Measurements from ENCODE around the gene PPP1R7.

DNA sequence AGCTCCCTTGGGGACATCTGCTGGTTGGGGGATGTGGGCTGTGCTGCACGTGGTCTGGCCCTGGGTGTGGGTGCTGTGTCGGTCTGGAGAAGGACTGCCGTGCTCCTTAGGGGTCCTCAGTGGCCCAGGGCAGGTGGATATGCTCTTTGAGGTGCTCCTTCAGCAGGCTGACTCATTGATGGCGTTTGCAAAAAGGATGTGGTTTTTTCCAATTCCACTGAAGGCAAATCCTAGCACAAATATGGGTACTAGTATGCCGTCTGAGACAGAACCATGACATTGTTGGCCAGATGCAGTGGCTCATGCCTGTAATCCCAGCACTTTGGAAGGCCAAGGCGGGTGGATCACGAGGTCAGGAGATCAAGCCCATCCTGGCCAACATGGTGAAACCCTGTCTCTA lies 3.3 kb downstream of the PPP1R7 start:
- TF ChIP-seq PHTF2 (CRISPR knock-in tag; IDR thresholded peaks at IDR 0.05) (no peak), CTCF (IDR thresholded peaks at IDR 0.05 in 2 of 3, conservative IDR thresholded peaks at IDR 0.05 in 1 of 3; ENCODE audit: insufficient read depth in 2 of 3, low read depth in 1 of 3, low read length in 3 of 3) (no peak), SMC3 (conservative IDR thresholded peaks at IDR 0.05; ENCODE audit: insufficient read depth, low read depth, low read length) (no peak), POLR2A (conservative IDR thresholded peaks at IDR 0.05) (no peak), EGR1 (conservative IDR thresholded peaks at IDR 0.05) (no peak), RREB1 (CRISPR knock-in tag; IDR thresholded peaks at IDR 0.05) (no peak)

Data from K562 (cell line).